ENCODE data around the gene ACAD11.
"Not testable (repeated sequence)": the region's sequence is repeated elsewhere in the genome, so short reads cannot be mapped to it uniquely, and the experiment has no call there.

GRCh38 chr3:132600614-132601013 is 59.0 kb downstream of the ACAD11 start:
- TF ChIP-seq SUZ12 (IDR thresholded peaks at IDR 0.05; ENCODE audit: extremely low read depth, insufficient read depth, insufficient read length); ZNF274 (IDR thresholded peaks at IDR 0.05; ENCODE audit: low read depth, low read length); YY1 (IDR thresholded peaks at IDR 0.05; ENCODE audit: insufficient read depth, insufficient read length): not testable (repeated sequence)

Data from NT2/D1 (cell line).